NCI-H1417 treated with DMSO at 0.1 percent for 48 hours (cell line): ENCODE results near the gene E2F3.
A peak's percentile ranks its signal among the peaks of the same experiment; 100 is the strongest.
"Not testable (repeated sequence)": the region's sequence is repeated elsewhere in the genome, so short reads cannot be mapped to it uniquely, and the experiment has no call there.

Experiments used
- DNase-seq: peaks from one replicate; lab custom pipeline; 2025; lab: John Stamatoyannopoulos, UW

Gene E2F3

GRCh38 chr6:20467437-20467836, 65.8 kb downstream of the E2F3 start:
- no peak for DNase-seq

- DNase-seq, result no peak
These were observed 66.5 kb downstream of the E2F3 start for GRCh38 chr6:20468209-20468608.

- DNase-seq, result no peak
These were observed 71.1 kb downstream of the E2F3 start for GRCh38 chr6:20472748-20473147.

GRCh38 chr6:20473518-20473917, 71.8 kb downstream of the E2F3 start:
- no peak for DNase-seq

GRCh38 chr6:20474874-20475542, 73.3 kb downstream of the E2F3 start:
- DNase-seq, result no peak

DNA sequence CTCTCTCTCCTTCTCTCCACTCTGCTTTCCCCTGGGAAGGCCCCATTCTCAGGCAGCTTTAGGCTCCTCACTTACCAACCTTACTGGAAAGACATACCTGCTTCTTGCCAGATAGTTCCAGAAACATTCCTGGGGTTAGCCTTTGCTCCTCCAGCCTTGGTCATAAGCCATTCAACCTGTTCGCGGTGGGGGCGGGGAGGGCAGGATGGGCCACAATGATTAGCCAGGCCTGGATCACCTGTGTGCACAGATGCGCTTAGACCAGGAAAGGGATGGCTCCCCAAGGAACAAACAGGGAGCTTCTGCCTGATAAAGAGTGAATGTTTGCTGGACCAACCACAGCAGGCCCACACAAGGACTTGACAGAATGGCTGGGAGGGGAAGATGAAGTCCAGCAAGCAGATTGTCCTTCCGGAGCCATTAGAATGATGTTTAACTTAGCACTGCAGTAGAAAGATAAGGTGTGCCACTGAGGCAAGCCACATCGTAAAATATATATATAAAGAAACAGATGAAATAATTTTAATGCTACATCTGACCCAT, 74.9 kb downstream of the E2F3 start:
- no peak for DNase-seq

DNA sequence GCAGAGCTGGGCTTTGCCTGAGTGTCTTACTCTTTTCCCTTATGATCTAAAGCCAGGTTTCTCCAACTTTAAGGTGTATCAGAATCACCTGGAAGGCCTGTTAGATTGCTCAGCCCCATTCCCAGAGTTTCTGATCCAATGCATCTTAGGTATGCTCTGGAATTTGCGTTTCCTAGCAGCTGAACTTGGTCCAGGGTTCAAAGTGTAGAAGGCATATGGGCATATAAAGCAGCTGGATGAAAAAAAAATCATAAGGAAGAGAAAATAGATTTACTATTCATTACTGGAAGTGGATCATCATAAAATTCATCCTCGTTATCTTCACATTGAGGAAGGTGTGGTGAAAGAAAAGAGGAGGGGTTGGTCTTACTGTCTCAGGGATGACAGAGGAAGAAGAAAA, 75.8 kb downstream of the E2F3 start:
- DNase-seq, result no peak

- no peak for DNase-seq
These were observed 77.4 kb downstream of the E2F3 start for GRCh38 chr6:20479060-20479459.

- no peak for DNase-seq
These were observed 77.8 kb downstream of the E2F3 start for GRCh38 chr6:20479526-20479925.

- DNase-seq, result no peak
These were observed 79.6 kb downstream of the E2F3 start for GRCh38 chr6:20481281-20481680.

DNA sequence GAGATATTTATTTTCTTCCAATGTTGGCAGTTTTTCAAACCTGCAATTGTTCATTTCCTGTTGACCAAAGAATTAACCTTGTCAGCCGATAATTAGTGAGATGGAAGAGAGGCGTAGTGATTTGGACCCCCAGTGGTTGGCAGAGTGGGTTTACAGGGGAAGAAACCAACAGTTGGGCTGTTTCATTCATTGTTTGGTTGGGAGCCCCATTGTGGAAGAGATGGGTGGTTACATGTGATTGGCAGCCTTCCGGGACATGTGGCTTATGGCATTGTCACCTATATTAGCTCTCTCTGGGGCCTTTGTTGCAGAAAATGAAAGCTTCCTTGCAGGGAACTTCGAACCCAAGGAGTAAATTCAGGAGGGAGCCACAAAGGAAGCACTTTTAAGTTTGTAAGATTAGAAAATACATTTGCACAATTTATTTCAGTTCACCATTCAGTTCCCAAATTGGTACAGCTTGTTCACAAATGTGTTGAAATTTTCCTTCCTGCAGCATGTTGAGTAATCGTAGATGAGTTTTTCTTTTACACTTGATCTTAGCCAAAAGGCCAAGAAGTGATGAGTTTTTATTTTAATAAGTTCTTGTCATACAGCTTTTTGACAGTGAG, 82.3 kb downstream of the E2F3 start:
- DNase-seq, result peak; percentile 14

DNA sequence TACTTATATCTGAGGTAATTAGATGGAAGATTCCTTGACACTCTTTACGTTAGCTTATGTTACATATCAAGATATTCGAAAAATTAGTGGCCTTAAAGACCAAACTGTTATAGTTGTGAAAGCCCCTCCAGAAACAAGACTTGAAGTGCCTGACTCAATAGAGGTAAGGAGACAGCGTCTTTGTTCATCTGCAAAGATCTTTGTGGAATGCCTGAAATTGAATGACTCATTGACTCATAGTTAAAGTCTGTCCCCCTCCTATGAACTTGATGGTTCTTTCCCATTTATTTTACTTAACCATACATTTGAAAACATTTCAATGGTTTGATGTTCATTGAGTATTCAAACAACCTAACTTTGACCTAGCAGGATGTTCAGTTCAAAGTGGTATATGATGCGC, 85.0 kb downstream of the E2F3 start:
- no peak for DNase-seq

DNA sequence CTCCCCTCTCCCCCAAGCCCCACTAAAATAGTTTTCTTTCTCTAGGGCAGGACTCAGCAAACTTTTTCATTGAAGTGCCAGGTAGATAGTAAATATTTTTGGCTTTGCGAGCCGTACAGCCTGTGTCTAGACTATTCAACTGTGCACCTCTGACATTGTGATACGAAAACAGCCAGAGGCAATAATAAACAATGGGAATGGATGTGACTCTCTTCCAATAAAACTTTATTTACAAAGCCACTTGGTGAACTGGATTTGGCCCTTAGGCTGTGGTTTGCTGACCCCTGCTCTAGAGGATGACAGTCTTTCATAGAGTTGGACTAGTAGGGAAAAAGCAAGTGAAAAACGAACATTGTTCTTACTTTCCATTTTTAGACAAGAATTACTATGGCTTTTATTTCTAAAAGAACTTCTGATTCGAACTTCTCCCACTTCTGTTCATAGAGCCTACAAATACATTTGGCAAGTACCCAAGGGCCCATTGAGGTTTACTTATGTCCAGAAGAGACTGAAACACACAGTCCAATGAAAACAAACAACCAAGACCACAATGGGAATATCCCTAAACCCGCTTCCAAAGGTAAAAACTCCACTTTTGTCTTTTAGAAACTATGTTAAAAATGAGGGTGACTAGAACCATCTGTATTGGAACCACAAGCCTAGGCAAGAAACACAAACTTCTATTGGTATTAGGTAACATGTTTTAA, 86.1 kb downstream of the E2F3 start:
- DNase-seq, result no peak

- DNase-seq, result no peak
These were observed 88.9 kb downstream of the E2F3 start for GRCh38 chr6:20490591-20490990.

GRCh38 chr6:20492099-20492498, 90.4 kb downstream of the E2F3 start:
- DNase-seq, result no peak

DNA sequence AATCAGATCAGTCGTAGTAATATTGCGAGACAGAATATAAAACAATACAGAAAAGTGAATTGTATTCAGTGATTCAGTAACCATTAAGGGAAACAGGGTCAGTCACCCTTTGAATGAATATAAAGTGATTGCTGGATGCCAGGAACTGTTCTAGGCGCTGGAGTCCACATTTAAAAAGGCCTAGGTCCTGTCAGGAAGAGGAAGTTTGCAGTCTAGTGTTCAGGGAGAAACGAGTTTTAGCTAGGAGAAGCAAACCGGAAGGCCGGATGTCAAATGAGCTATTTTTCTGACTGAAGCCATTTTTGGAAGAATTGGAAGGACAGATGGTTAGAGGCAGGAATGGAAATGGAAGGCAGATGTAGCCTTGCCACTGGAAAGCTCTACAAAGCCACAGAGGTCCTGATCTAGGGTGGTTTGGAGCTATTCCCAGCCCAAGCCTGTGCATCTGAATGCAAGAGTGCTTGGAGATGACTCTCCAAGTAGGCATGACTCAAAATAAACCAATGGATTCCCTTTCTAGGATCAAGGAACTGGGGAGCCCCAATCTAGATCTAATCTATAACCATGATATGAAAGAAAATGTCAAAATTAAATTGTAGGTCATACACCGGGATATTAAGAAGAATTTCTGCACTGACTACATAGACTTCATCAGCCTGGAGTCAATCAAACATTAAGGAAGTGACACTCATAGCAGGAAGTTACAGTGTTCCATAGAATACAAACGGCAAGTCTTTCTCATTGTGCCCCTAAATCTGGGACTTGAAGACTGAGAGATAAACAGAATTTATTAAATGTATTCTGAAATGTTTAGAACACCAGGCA, 95.7 kb downstream of the E2F3 start:
- DNase-seq, result no peak

DNA sequence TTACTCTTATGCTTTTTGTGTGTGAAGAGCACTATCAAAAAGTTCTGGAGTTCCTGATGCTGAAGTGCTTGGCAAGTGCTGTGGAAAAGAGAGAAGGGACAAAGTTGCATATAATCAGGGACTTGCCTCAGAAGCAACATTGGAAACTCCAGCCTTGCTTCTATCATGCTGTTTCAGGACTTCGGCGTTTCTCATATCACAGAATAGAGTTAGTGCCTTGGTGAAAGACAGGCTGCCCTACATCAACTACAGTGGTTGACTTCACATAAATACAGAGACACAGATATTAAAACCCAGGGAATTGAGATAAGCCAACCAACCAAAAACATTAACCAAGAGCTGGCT, 96.3 kb downstream of the E2F3 start:
- no peak for DNase-seq

DNA sequence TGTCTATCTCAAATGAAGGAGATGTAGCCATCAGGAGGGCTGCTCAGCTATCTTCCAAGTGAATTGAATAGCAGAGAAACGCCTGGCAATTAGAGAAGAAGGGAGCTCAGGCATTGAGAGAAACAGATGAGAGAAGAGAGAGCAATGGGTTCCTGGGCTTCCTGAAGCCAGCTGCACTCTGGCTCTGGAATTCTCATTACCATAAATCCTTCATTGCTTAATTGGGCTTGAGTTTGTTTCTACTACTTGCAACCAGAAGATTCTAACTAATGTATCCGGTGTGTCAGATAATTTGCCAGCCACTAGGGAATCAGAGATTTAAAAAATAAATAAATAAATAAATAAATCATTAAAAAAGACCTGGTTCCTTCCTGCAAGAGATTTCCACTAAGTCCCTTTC, 107.5 kb downstream of the E2F3 start:
- no peak for DNase-seq

DNA sequence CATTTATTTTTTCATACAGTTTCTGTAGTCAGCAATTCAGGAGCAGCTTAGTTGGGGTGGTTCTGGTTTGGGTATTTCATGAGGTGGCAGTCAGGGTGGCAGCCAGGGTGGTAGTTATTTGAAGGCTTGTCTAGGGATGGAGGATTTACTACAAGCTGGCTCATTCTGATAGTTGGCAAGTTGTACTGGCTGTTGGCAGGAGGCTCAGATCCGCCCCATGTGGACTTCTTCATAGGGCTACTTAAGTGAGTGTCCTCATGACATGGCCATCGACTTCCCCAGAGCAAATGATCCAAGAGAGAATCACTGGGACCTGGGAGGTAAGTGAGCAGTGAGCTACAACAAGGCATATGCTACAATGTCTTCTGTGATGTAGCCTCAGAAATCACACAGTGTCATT, 110.2 kb downstream of the E2F3 start:
- no peak for DNase-seq

GRCh38 chr6:20525208-20525607, 123.5 kb downstream of the E2F3 start:
- DNase-seq, result not testable (repeated sequence)

GRCh38 chr6:20529086-20529448, 127.4 kb downstream of the E2F3 start:
- DNase-seq, result not testable (repeated sequence)

DNA sequence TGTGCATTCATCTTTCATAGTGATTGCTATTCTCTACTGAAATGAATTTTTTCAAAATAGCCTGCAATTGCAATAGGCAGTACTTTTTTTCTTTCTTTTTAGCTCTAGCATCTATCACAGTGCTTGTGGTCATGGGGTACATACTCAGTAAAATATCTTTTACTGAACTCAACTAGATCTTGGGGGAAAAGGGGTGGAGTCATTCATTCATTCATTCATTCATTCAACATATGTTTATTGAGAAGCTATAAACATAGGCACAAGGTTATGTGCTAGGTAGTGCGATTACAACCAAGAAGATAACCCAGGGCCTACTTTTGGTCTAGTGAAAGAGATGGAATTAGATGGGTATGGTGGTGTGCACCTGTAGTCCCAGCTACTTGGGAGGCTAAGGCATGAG, 131.2 kb downstream of the E2F3 start:
- DNase-seq, result no peak
